ENCODE measurements around the gene CRYL1. TPM values are rescaled to one million over a fixed set of nuclear protein-coding genes. Genes with fewer than 3 reads are reported as not detected.

Gene CRYL1
- total RNA-seq, 1 experiment from 2014 or later, result 2.9 TPM

GRCh38 chr13:20362484-20363041, 163.1 kb downstream of the CRYL1 start:
- ATAC-seq (no peak), DNase-seq (ENCODE audit: low spot score) (no peak)
- no peak overlapping the region for H3K4me3 Mint-ChIP-seq
- H3K36me3 Mint-ChIP-seq, result no peaks in the 10 kb centered on the region
- H3K9me3 Mint-ChIP-seq, result no peaks in the 10 kb centered on the region
- POLR2A ChIA-PET, result interaction anchor here (0.6 kb wide), 1 partner anchor 331 kb away, joined by 3 read pairs; no protein-coding TSS in a partner anchor
- peaks cover 6% of the 10 kb centered on the region for H3K4me1 Mint-ChIP-seq
- CTCF ChIA-PET, result interaction anchor here (1.2 kb wide), 1 partner anchor 165 kb away, joined by 6 read pairs; no protein-coding TSS in a partner anchor
- H3K27ac Mint-ChIP-seq, result no peak overlapping the region
- H3K27me3 Mint-ChIP-seq (ENCODE audit: low read depth), result peaks cover 54% of the 10 kb centered on the region
- TF ChIP-seq ATF6 (CRISPR knock-in tag; IDR thresholded peaks at IDR 0.05) (no peak), ZNF263 (CRISPR knock-in tag; IDR thresholded peaks at IDR 0.05; ENCODE audit: low read depth) (no peak), SMAD3 (CRISPR knock-in tag; IDR thresholded peaks at IDR 0.05; ENCODE audit: borderline replicate concordance) (no peak), PREB (CRISPR knock-in tag; IDR thresholded peaks at IDR 0.05; ENCODE audit: borderline replicate concordance) (no peak), IRF1 (CRISPR knock-in tag; IDR thresholded peaks at IDR 0.05) (no peak), SMAD4 (CRISPR knock-in tag; IDR thresholded peaks at IDR 0.05) (no peak), ARID4B (CRISPR knock-in tag; IDR thresholded peaks at IDR 0.05; ENCODE audit: borderline replicate concordance) (no peak), CREB1 (CRISPR knock-in tag; IDR thresholded peaks at IDR 0.05) (no peak), IRF2 (CRISPR knock-in tag; IDR thresholded peaks at IDR 0.05; ENCODE audit: borderline replicate concordance, low read depth) (no peak), JUN (CRISPR knock-in tag; IDR thresholded peaks at IDR 0.05) (no peak), SOX15 (CRISPR knock-in tag; IDR thresholded peaks at IDR 0.05) (no peak), ATF1 (CRISPR knock-in tag; IDR thresholded peaks at IDR 0.05) (no peak), JAZF1 (CRISPR knock-in tag; IDR thresholded peaks at IDR 0.05) (no peak), E2F4 (CRISPR knock-in tag; IDR thresholded peaks at IDR 0.05; ENCODE audit: borderline replicate concordance, low read depth) (no peak), ZNF671 (CRISPR knock-in tag; IDR thresholded peaks at IDR 0.05) (no peak), ZNF423 (CRISPR knock-in tag; IDR thresholded peaks at IDR 0.05) (no peak), ZNF281 (CRISPR knock-in tag; IDR thresholded peaks at IDR 0.05) (no peak), RORB (CRISPR knock-in tag; IDR thresholded peaks at IDR 0.05) (no peak), GRHL2 (CRISPR knock-in tag; IDR thresholded peaks at IDR 0.05; ENCODE audit: insufficient replicate concordance, severe bottlenecking) (no peak), ESRRA (CRISPR knock-in tag; IDR thresholded peaks at IDR 0.05; ENCODE audit: borderline replicate concordance) (no peak)

Measured in WTC11 (cell line).